ENCODE measurements around the gene CMTM6. TPM values are rescaled to one million over a fixed set of nuclear protein-coding genes. Genes with fewer than 3 reads are reported as not detected.
"Not testable (repeated sequence)": the region's sequence is repeated elsewhere in the genome, so short reads cannot be mapped to it uniquely, and the experiment has no call there.

The CMTM6 gene
- total RNA-seq, 4 donors from 2014 or later, result 40.3 to 60.6 (median 51.5) TPM

DNA sequence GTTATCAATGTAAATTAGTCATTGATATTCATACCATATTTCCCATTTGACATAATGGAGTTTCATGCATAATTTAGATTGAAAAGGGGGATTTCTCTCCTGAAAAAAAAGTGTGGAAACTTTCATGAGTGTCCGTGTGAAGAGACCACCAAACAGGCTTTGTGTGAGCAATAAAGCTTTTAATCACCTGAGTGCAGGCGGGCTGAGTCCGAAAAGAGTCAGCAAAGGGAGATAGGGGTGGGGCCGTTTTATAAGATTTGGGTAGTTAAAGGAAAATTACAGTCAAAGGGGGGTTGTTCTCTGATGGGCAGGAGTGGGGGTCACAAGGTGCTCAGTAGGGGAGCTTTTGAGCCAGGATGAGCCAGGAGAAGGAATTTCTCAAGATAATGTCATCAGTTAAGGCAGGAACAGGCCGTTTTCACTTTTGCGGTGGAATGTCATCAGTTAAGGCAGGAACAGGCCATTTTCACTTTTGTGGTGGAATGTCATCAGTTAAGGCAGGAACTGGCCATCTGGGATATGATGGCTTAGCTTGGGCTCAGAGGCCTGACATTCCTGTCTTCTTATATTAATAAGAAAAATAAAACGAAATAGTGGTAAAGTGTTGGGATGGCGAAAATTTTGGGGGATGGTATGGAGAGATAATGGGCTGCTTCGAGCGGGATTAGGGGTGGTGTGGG lies 41.7 kb downstream of the CMTM6 start:
- H3K9me3 ChIP-seq; H3K4me3 ChIP-seq; H3K27me3 ChIP-seq; H3K36me3 ChIP-seq; DNase-seq (ENCODE audit: extremely low spot score); H3K27ac ChIP-seq (replicated peaks in 1 of 4); intact Hi-C loops (cut with DNase I): not testable (repeated sequence)
- H3K4me1 ChIP-seq, result peaks cover 0 to 13% (median 3%) of the 10 kb centered on the region in 4 donors
- 91% methylated on average over 10 of the region's 10 CpGs for WGBS

DNA sequence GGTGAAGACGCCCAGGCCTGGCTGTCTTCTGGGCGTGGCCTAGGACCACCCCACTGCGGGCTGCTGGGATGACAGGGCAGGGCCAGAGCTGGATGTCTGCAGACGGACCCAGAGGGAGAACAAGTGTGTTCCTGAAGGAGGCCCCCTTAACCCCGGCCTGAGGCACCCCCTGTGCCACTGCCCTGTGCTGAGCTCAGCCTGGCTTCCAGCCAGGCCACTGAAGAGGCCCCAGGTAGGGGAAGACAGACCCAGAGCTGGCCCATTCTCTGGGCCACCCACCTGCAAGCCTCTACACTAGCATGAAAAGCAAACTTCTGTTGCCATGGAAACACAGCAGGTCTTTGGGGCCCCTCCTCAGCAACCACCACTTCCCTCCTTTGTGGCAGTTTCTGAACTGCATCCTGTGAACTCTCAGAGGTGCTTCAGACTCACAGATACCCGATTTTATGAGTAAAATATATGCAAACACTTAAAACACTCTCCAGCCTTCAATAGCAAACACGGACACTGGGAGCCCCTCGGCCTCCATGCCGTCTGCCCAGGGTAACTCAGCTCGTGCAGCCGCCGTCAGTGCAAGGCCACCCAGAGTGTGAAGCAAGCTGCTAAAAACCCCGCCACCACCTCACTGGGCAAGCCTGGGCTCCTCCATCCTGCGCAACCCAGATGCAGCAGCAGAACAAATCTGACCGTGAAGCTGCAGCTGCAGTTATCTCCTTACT lies 42.5 kb downstream of the CMTM6 start:
- peak; percentile 89 for DNase-seq (ENCODE audit: extremely low spot score)
- no peaks in the 10 kb centered on the region for H3K36me3 ChIP-seq
- peaks cover 2 to 21% (median 8%) of the 10 kb centered on the region in 4 donors for H3K4me1 ChIP-seq
- H3K4me3 ChIP-seq, result no peak overlapping the region
- intact Hi-C loops (cut with DNase I), result no loop called here
- no peaks in the 10 kb centered on the region for H3K9me3 ChIP-seq
- whole genome bisulfite sequencing, result 74% methylated on average over 13 of the region's 15 CpGs
- H3K27me3 ChIP-seq, result no peaks in the 10 kb centered on the region
- H3K27ac ChIP-seq (replicated peaks in 1 of 4), result no peak overlapping the region
- TF ChIP-seq POLR2AphosphoS5 (IDR thresholded peaks at IDR 0.05) (no peak), EP300 (IDR thresholded peaks at IDR 0.05) (no peak), POLR2A (IDR thresholded peaks at IDR 0.05; ENCODE audit: low read depth) (no peak)
- TF ChIP-seq, protein P1, sequence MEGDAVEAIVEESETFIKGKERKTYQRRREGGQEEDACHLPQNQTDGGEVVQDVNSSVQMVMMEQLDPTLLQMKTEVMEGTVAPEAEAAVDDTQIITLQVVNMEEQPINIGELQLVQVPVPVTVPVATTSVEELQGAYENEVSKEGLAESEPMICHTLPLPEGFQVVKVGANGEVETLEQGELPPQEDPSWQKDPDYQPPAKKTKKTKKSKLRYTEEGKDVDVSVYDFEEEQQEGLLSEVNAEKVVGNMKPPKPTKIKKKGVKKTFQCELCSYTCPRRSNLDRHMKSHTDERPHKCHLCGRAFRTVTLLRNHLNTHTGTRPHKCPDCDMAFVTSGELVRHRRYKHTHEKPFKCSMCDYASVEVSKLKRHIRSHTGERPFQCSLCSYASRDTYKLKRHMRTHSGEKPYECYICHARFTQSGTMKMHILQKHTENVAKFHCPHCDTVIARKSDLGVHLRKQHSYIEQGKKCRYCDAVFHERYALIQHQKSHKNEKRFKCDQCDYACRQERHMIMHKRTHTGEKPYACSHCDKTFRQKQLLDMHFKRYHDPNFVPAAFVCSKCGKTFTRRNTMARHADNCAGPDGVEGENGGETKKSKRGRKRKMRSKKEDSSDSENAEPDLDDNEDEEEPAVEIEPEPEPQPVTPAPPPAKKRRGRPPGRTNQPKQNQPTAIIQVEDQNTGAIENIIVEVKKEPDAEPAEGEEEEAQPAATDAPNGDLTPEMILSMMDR (IDR thresholded peaks at IDR 0.05), result no peak

DNA sequence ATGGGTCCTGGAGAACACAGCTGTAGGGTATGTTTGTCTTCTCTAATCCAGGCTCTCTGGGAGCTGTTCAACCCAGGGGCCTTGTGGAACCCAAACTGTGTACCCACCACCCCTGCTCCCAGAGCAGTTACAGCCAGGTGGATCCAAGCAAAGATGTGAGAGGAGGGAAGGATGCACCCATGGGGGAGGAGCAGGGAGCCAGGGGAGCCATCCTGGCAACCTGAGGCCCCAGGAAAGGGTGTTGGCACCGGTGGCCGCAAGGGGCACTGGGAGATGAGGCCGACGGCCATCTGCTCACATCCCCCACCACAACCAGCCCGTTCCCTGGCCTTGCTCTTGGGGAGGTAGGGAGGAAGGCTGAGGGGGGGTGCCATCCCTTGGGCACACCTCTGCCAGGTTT lies 43.2 kb downstream of the CMTM6 start:
- intact Hi-C loops (cut with DNase I), result no loop called here
- DNase-seq (ENCODE audit: extremely low spot score), result peak; percentile 47
- WGBS, result 95% methylated on average over 5 of the region's 5 CpGs
- Histone ChIP-seq H3K4me1 (peaks cover 2 to 28% (median 16%) of the 10 kb centered on the region in 4 donors), H3K9me3 (no peaks in the 10 kb centered on the region), H3K4me3 (no peak overlapping the region), H3K27ac (replicated peaks in 1 of 4) (no peak overlapping the region), H3K27me3 (no peaks in the 10 kb centered on the region), H3K36me3 (peaks cover 0 to 3% (median 0%) of the 10 kb centered on the region in 4 donors)
- TF ChIP-seq EP300 (IDR thresholded peaks at IDR 0.05) (no peak), POLR2AphosphoS5 (IDR thresholded peaks at IDR 0.05) (no peak)

DNA sequence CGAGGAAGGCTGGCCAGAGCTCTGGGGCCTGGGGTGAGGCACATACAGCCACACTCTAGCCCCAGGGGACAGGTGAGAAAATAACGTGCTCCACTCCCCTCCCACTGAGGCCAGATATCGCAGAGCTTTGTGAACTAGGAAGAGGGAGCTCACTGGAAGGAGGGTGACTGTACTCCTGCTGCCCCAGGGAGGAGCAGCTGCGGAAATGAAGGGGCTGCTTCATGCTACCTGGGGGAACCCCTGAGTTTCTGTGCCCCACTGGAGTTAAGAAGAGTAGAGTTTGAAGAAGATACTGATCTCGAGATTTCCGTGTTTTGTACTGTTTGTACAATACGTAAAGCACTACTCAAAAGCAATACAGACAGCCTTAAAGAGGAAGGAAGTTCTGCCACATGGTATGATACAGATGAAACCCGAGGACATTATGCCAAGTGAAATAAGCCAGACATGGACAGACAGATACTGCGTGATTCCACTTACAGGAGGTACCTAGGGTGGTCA lies 44.6 kb downstream of the CMTM6 start:
- TF ChIP-seq POLR2AphosphoS5 (IDR thresholded peaks at IDR 0.05) (no peak), POLR2A (IDR thresholded peaks at IDR 0.05; ENCODE audit: low read depth) (no peak), EP300 (IDR thresholded peaks at IDR 0.05) (no peak)
- TF ChIP-seq, protein P1 (IDR thresholded peaks at IDR 0.05), result no peak
- H3K27me3 ChIP-seq, result no peaks in the 10 kb centered on the region
- no peaks in the 10 kb centered on the region for H3K9me3 ChIP-seq
- peak; percentile 85 for DNase-seq (ENCODE audit: extremely low spot score)
- peaks cover 0 to 4% (median 0%) of the 10 kb centered on the region in 4 donors for H3K36me3 ChIP-seq
- intact Hi-C loops (cut with DNase I), result no loop called here
- no peak overlapping the region for H3K4me3 ChIP-seq
- 74% methylated on average over 7 of the region's 9 CpGs for whole genome bisulfite sequencing
- peak overlapping the region in 2 of 4 donors; percentile 20 to 47 for H3K27ac ChIP-seq (replicated peaks in 1 of 4)
- peaks cover 2 to 32% (median 21%) of the 10 kb centered on the region in 4 donors for H3K4me1 ChIP-seq

DNA sequence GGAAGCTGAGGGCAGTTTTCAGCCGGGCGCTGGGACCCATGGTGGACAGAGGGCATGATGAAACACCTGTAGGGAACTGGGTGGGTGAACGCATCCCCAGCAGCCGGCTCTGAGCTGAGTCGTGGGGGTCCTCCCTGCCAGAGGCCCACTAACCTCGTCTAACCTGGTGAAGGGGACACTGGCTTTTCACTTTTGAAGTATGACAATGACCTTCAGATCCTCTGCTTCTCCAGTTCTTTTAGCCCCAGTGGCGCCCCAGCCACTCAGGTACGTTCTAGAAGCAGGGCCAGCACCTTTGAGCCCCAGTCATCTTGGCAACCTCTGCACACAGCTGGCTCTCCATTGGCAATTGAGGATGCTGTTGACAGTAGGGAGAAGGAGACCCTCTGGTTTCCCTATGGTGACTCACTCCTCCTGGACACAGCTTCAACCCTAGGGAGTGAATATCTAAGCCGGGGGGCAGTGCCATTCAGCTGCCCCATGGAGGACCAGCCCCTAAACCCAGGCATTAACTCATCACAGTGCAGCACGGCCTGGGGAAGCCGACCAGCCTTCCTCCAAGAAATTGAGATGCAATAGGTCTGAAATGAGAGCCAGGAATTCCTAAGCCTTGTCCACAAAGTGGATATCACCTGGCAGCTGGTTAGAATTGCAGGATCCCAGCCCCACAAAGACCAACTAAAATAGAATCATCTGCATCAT lies 46.1 kb downstream of the CMTM6 start:
- intact Hi-C loops (cut with DNase I), result no loop called here
- H3K4me1 ChIP-seq, result peaks cover 2 to 29% (median 23%) of the 10 kb centered on the region in 4 donors
- 92% methylated on average over 11 of the region's 11 CpGs for WGBS
- H3K4me3 ChIP-seq, result no peak overlapping the region
- H3K36me3 ChIP-seq, result peaks cover 0 to 11% (median 3%) of the 10 kb centered on the region in 4 donors
- DNase-seq (ENCODE audit: extremely low spot score), result peak; percentile 57
- TF ChIP-seq, protein P1 (IDR thresholded peaks at IDR 0.05), result no peak
- TF ChIP-seq POLR2A (IDR thresholded peaks at IDR 0.05; ENCODE audit: low read depth), result no peak
- TF ChIP-seq EP300 (IDR thresholded peaks at IDR 0.05), result no peak
- no peak for TF ChIP-seq POLR2AphosphoS5 (IDR thresholded peaks at IDR 0.05)
- no peaks in the 10 kb centered on the region for H3K9me3 ChIP-seq
- no peak overlapping the region for H3K27ac ChIP-seq (replicated peaks in 1 of 4)
- H3K27me3 ChIP-seq, result no peaks in the 10 kb centered on the region

Data from esophagus muscularis mucosa (tissue), 4 donors.